HG02763 (cell line): ENCODE measurements around the gene STX8.

Source experiments
- ATAC-seq: cut with Tn5 transposase; IDR thresholded peaks from one replicate; pipeline ENCODE4 v1.9.1; 2021; ENCODE audit warnings: mild to moderate bottlenecking, moderate library complexity; ENCODE audit not compliant: unreplicated experiment

The STX8 gene

GRCh38 chr17:9244066-9245052, 331.3 kb downstream of the STX8 start:
- no peak for ATAC-seq

DNA sequence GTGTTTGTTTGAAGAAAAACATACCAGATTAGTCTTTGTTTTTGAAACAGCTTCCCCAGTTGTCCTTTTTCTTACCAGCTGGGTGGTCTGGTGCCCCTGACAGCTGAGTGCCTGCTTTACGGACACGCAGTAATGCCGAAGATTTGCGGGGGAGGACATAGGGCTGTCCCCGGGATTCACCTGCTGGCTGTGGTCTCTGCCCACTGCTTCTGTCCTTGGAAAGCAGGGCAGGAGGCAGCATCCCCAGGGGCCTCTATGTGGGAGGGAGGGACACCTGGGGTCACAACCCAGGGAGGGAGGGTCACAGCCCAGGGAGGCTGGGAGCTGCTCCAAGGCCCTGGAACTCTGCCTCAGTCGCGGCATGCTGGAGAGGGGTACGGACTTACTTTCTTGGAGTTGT, 332.6 kb downstream of the STX8 start:
- no peak for ATAC-seq

DNA sequence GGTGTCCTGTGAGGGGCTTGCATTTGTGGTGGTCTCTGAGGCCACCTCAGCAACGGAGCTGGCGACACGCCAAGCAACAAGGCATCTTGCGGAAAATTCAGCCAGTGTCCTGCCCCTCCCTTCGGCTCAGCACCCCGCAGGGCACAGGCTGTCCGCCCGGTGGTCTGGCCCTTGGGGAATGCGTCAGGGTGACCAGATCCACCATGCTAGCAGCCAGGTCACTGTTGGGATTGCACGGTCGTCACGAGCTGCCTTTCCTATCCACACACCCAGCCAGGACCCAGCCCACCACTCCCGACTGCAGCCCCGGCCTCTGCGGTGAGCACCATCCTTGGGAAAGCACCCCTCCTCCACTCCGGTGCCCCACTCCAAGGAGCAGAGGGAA, 333.1 kb downstream of the STX8 start:
- ATAC-seq, result no peak

GRCh38 chr17:9241774-9242496, 333.7 kb downstream of the STX8 start:
- no peak for ATAC-seq

DNA sequence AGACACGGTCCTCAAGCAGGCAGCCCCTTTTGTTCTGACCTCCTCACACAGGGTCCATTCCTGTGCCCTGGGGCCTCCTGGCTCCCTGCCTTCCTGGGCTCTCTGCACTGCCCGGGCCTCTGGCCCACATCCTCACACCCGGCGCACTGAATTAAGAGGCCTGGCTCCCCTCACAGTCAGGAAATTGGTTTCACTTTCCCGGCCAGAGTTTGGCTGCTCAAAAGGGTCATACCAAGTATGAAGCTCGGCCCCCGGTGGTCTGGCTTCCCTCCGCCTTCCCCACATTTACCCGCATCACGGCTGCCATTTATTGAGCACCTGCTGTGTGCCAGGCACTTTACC, 334.3 kb downstream of the STX8 start:
- ATAC-seq, result no peak

DNA sequence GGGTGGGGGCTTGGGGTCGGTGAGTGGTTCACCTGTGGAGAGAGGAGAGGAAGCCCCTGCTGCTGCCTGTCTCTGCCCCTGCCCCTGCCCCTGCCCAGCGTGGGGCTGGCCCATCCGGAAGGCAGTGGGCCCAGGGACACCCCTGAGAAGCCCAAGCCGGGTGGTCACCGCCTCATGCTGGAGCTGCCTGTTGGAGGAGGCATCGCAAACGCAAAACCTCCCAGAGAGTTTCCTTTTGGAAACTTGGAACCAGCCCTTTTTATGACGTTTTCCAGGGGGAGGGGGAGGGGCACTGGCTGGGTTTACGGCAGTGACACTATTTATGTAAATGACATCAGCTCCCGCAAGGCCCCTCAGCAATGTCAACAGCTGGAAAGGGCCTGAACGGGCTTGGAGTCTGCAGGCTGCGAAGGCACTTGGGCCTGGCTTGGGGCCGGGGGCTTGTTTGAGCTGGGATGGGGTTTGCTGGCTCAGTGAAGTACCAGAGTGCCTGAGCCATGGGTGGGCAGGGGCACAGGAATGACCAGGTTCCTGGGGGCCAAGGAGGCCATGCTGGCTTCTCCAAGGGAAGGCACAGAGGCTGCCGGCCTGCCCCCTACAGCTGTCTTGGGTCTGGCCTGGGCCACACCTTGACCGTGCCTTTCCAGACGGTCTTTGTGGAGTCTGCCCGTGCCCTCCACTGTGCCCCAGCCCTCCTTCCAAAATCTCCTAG, 334.8 kb downstream of the STX8 start:
- no peak for ATAC-seq

GRCh38 chr17:9239793-9240658, 335.6 kb downstream of the STX8 start:
- ATAC-seq, result peak; percentile 55

GRCh38 chr17:9239246-9239792, 336.3 kb downstream of the STX8 start:
- ATAC-seq, result no peak

- no peak for ATAC-seq
Measured at GRCh38 chr17:9238340-9239245, 337.0 kb downstream of the STX8 start.

DNA sequence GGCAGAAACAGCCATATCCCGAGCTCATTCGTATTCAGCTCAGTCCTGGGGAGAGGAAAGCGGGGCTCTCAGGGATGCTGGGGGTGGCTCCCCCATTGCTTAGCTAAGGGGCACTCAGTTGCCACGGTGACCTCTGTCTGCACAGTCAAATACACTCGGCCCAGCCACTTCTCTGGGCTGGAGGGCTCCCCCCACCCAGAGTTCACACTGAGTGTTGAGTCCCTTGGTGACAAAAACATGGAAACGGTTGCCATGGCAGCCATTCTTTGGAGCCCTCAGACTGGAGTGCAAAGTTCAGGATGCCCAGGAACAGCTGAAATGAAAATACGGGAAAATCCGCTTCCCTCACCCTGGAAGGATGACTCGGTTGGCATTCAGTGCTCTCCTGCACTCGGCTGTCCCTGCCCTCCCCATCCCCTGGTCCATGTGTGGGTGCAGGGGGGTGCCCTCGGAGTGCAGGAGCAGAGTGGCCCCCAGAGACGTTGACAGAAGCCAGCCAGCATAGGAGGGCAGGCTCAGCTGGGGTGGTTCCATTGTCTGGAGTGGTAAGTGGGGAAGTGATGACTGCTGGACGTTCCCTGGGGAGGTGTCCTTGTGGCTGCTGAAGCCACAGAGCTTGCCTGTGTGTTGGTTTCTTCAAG, 337.8 kb downstream of the STX8 start:
- ATAC-seq, result no peak

DNA sequence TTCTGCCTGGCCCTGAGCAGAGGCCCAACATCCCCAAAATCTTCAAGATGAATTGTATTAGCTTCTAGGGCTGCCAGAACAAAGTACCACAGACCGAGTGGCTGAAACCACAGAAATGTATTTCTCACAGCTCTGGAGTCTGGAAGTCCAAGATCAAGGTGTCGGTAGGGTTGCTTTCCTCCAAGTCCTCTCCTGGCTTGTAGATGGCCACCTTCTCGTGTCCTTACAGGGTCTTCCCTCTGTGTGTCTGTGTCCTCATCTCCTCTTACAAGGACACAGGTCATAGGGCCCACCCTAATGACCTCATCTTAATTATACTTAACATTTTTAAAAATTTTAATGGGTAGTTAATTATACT, 338.6 kb downstream of the STX8 start:
- no peak for ATAC-seq

- no peak for ATAC-seq
Measured at GRCh38 chr17:9236286-9237052, 339.2 kb downstream of the STX8 start.

DNA sequence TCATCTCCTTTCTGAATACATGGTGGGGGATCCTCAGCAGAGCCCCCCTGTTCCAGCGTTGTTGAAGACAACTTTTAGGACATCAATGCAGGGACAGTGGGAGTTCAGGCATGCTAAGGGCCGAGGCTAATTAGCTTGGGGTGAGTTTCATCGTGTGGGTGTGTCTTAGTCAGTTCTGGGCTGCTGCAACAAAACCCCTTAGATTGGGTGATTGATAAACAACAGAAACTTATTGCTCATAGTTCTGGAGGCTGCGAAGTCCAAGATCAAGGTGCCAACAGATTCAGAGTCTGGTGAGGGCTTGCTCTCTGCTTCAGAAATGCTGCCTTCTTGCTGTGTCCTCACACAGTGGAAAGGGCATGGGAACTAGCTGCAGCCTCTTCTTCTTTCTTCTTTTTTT, 340.3 kb downstream of the STX8 start:
- ATAC-seq, result no peak

- ATAC-seq, result no peak
Measured at GRCh38 chr17:9234389-9234945, 341.2 kb downstream of the STX8 start.

- no peak for ATAC-seq
Measured at GRCh38 chr17:9233761-9234160, 341.9 kb downstream of the STX8 start.

DNA sequence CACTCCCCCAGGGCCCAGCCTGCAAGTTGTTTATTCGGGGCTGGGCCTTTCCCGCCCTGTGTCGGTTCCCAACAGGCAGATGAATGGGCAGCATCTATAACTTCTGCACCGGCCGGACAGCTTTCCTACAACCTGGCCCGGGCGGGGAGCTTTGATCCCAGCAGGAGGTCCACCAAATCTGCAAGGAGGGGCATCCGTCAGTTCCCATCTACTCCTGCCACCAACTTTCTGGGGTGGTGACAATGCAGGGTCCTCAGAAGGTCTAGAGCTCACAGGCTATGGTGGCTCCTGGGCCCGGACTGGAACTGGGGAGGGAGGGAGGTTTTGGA, 342.4 kb downstream of the STX8 start:
- no peak for ATAC-seq

- ATAC-seq, result no peak
Measured at GRCh38 chr17:9232591-9233270, 342.9 kb downstream of the STX8 start.

GRCh38 chr17:9232155-9232475, 343.5 kb downstream of the STX8 start:
- no peak for ATAC-seq
